ENCODE data around the gene MAPK13.

MAPK13 gene

GRCh38 chr6:36154286-36154685 lies 24.0 kb downstream of the MAPK13 start:
- DNase-seq (ENCODE audit: low spot score): no peak

DNA sequence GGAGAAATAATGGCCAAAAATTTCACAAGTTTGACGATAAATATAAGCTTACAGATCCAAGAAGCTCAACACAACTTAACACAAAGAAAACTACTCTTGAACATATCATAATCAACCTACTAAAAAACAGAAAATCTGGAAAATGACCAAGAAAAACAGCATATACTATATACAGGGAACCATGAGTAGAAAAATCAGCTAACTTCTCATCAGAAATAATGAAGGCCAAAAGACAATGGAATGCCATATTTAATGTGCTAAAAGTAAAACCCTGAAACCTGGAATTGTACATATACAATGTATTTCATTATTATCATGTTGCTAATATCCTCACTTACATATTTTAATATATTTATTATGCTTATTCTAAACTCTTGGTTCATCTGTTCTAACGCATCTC lies 25.3 kb downstream of the MAPK13 start:
- no peak for DNase-seq (ENCODE audit: low spot score)

DNA sequence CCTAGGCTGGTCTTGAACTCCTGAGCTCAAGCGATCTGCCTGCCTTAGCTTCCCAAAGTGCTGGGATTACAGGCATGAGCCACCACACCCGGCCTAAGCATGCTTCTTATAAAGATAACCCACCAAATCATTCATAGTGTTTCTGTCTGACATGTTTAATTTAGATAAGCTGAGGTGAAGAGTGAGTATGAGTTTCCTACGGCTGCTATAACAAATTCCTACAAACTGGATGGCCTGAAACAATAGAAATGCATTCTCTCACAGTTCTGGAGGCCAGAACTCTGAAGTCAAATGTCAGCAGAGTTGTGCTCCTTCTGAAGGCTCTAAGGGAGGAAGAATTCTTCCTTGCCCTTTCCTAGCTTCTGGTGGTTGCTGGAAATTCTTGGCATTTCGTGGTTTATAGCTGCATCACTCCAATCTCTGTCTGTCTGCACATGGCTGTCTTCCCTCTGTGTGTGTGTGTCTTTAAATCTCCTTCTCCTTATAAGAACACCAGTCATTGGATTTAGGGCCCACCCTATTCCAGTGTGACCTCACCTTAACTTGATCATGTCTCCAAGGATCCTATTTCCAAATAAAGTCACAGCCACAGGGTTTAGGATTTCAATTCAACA lies 29.9 kb downstream of the MAPK13 start:
- no peak for DNase-seq (ENCODE audit: low spot score)

DNA sequence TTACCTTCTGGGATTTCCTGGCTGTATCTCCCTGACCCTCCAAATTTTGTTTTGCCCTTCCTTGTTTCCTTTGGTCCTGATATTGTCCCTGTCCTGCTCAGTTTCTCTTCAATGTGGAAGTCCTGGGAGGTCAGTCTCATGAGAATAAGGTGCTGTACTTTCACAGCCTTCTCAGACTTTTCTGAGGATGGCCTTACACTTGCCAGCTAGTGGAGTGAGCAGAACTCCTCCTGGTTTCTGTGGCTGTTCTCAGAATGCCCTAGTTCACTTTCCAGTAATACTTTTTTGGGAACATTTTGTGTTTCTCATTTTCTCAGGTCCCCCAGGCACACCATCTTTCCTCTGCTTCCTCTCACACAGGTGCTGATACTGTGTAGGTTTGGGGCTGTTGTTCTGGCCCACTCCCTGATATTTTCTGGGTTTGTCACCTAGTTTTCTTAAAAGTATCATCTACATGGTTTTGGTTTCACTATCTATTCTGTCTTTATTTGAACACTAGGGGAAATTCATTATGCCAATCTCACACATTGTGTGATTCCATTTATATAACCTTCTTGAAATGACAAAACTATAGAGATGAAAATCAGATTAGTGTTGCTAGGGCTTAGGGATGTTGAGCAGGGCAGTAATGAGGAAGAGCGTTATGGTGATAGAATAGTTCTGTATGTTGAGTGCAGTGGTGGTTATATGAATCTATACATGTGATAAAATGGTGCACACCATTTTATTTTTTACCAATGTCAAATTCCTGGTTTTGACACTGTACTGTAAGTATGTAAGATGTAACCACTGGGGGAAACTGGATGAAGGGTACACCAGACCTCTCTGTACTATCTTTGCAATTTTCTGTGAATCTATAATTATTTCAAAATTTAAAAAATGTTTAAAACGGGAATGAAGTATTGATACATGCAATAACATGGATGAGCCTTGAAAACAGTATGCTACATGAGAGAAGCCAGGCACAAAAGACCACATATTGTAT lies 39.0 kb downstream of the MAPK13 start:
- DNase-seq (ENCODE audit: low spot score): no peak

- no peak for DNase-seq (ENCODE audit: low spot score)
Measured at GRCh38 chr6:36170704-36171103, 40.4 kb downstream of the MAPK13 start.

DNA sequence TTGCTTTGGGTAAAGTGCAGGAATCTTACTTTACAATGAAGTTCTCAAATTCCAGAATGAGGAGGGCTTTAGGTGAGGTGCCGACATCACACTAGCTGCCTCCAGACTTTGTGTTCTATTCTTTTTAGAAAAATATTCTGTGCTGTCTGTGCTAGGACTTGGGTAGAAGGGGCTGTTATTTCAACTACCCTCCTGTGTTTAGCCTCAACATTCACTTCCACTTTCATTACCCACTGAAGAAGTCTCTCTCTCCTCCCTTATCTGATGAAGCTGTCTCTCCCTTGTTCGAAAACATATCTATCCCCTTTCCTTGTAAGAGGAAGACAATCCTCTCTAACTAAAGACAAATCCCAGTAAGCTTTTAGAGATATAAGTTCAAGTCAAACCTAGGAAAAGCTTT lies 41.3 kb downstream of the MAPK13 start:
- DNase-seq (ENCODE audit: low spot score): no peak

GRCh38 chr6:36177166-36177565 lies 46.9 kb downstream of the MAPK13 start:
- DNase-seq (ENCODE audit: low spot score): no peak

GRCh38 chr6:36178544-36178943 lies 48.2 kb downstream of the MAPK13 start:
- no peak for DNase-seq (ENCODE audit: low spot score)

GRCh38 chr6:36180126-36180525 lies 49.8 kb downstream of the MAPK13 start:
- DNase-seq (ENCODE audit: low spot score): no peak

DNA sequence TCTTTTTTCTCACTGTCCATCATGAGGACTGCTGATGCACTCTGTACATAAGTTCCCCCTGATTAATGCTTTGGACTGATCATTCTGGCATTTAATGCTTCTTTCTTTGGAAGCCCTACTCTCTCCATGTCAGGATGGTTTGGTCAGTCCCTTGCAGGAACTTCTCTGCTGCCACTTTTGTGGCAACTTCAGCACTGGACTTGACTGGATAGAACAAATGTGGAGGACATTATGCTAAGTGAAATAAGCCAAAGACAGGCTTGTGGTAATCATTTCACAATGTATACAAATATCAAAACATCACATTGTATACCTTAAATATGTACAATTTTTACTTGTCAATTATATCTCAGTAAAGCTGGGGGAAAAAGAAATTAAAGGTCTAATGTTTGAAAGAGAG lies 54.0 kb downstream of the MAPK13 start:
- DNase-seq (ENCODE audit: low spot score): no peak

DNA sequence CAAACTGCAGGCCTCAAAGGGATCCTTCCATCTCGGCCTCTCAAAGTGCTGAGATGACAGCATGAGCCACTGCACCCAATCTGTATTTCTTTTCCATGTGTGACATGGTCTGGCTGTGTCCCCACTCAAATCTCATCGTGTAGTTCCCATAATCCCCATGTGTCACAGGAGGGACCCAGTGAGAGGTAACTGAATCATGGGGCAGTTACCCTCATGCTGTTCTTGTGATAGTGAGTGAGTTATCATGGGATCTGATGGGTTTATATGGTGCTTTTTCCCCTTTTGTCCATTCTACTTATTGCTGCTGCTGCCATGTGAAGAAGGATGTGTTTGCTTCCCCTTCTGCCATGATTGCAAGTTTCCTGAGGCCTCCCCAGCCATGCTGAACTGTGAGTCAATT lies 55.9 kb downstream of the MAPK13 start:
- no peak for DNase-seq (ENCODE audit: low spot score)

GRCh38 chr6:36187446-36187845 lies 57.1 kb downstream of the MAPK13 start:
- no peak for DNase-seq (ENCODE audit: low spot score)
